Raji (cell line): Measurements from ENCODE around the gene LRRC42.

Experiments
- POLR2A ChIP-seq: IDR thresholded peaks from 2 replicates; pipeline ENCODE4 v1.6.1; 2011; ENCODE audit warnings: low read depth, low read length, control low read depth; ENCODE audit not compliant: insufficient read depth

LRRC42 gene

GRCh38 chr1:53951697-53952096 is 5.5 kb downstream of the LRRC42 start:
- TF ChIP-seq POLR2A = no peak

DNA sequence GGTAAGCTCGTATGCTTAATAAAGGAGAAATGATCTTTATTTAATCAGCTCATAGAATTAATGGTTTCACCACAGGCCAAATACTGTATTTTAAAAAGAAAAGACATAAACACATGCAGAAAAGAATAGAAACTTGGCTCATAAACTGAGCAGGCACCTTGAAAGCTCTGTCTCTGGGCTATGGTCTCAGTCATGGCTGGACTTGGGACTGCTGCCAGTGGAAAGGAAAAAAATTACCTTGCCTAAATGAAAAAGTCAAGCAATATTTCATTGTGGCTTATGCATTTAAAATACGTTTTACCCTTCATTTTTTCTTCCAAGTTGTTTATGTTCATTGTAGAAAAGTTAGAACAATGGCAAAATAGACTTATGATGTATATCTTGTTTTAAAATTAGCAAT is 8.0 kb downstream of the LRRC42 start:
- no peak for TF ChIP-seq POLR2A

DNA sequence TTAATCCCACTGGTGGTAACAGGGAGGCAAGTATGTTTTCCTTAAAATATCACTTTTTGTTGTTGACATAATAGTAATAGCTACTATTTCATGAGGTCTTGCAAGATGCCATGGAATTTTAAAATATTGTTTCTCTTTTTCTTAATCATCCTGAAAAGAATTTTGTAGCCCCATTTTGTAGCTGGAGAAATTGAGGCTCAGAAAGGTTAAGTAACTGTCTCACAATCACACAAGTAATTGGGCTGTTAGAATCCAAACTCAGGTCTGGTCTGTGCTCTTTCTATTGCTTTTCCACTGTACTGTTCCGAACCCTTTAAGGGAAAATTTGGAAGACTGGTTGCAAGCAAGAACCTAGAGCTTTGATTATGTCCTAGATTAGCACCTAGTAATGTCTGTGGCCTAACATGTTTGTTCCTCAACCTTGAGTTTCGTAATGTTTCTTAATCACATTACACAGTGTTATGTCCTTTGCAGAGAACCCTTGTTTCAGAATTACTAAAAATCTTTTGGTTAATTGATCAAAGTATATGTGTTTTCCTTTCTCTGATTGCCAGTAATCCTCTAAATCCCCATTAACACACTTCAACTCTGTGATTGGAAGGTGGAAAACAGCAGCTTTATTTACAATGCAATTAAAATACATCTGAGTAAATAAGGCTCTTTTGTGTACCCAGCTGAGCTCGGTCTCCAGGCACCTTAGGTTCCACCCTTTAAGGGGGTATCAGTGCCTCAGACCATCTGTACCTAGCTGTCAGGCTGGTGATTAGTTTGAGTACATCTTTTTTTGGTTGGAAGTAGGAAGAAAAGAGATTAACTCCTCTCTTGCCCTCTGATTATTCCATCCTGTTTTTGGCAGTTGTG is 10.4 kb downstream of the LRRC42 start:
- no peak for TF ChIP-seq POLR2A

GRCh38 chr1:53957194-53957818 is 11.2 kb downstream of the LRRC42 start:
- TF ChIP-seq POLR2A = no peak

GRCh38 chr1:53959664-53960250 is 13.6 kb downstream of the LRRC42 start:
- TF ChIP-seq POLR2A = no peak

DNA sequence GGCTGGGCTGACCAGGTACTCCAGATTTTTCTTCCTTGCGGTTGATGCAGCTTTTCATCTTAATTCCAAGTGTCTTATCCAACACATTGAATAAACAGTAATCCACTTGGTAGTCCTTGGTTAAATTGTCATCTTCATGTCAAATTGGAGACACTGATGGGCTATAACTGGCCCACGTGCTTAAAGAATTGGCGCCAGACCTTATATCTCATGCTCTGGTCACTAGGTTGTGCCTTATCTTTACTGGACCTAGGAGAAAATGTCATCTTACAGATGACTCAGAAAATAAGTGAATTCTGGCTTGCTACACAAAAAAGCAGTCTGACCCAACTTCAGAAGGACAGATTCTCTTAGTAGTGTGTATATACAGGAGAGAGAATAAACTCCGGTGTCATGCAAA is 16.2 kb downstream of the LRRC42 start:
- TF ChIP-seq POLR2A = no peak

DNA sequence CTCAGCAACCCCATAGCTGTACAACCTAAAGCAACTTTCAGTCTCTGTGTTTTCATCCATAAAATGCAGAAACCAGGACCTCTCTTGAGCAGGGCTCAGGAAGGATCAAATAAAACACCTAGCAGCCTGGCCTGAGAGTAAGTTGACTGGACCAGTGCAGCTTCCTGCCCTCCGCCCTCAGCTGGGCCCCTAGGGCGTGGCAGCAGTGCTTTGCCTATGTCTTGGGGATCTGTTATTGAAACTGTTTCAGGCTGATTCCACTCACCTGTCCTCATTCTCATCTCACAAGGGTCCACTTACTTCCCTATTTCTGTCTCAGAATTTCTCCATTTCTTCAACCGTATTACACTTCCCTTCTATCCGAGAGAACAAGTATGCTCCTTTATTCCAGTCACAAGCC is 17.3 kb downstream of the LRRC42 start:
- no peak for TF ChIP-seq POLR2A

- no peak for TF ChIP-seq POLR2A
These were observed 18.0 kb downstream of the LRRC42 start for GRCh38 chr1:53964109-53964508.

GRCh38 chr1:53966794-53967193 is 20.6 kb downstream of the LRRC42 start:
- no peak for TF ChIP-seq POLR2A

- no peak for TF ChIP-seq POLR2A
These were observed 21.4 kb downstream of the LRRC42 start for GRCh38 chr1:53967409-53968124.

- TF ChIP-seq POLR2A = no peak
These were observed 22.0 kb downstream of the LRRC42 start for GRCh38 chr1:53968125-53968513.

GRCh38 chr1:53971718-53972117 is 25.6 kb downstream of the LRRC42 start:
- TF ChIP-seq POLR2A = no peak

DNA sequence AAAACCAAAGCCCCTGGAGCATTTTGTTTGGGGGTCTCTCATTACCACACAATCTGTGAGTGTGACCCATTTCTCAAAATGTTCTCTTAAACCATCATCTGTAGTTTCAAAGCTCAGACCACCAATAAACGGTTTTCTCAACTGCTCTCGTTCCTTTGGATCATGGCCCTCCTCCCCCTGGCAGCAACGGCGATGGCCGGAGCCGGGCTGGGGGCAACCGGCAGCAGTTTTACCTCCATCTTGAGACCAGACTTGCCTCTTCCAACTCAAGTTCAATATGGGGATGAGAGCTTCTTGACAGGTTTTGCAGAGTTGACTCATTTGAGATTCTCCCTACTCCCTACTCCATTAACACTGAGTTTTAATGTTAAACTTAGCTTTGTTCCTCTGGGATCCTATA is 29.7 kb downstream of the LRRC42 start:
- TF ChIP-seq POLR2A = no peak

DNA sequence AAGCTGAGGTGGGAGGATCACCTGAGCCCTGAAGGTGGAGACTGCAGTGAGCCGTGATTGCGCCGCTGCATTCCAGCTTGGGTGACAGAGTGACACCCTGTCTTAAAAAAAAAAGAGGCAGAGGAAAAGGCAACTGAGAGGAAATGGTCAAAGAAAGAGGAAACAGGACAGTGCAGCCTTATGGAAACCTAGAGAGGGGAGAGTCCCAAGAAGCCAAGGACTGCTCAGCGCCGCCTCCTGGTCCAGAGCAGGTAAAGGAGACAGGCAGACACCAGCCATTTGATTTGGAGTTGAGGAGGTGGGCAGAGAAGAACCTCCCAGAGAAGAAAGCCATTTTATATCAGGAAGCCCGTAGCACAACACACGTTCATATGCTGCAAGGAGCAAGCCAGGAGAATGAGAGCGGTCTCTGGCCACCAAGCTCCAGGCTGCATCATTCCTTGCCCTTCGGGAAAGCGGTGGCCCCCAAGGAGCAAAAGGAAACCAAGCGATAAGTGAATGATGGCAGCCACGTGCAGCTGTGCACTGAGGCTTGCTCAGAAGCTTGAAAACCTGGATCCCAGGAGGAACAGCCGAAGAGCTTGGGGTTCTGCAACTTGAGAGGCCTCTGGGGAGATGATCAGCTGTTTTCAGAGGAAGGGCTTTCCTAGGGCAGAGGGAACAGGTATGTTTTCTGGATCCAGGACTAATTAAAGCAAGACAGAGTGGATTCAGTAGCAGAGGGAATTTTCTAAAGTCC is 33.7 kb downstream of the LRRC42 start:
- no peak for TF ChIP-seq POLR2A

DNA sequence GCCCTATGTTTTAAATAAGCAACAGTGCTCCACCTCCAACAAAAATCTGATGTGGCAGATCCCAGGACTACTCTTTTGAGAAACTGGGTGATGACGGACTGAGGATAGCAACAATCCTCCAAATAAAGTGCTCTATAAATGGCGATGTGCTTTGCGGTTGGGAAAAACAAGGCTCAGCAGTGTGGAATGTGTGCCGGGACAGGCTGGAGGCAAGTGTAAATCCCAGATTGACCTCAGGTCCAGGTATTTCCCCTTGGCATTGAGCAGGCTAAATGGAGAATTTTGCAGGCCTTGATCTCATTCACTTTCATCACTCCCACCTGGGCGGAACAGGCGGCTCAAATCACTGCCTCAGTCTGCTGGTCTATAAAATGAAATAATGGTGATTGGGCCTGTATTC is 35.1 kb downstream of the LRRC42 start:
- no peak for TF ChIP-seq POLR2A
